T-helper 2 cell treated with Interferon-gamma antibody and Interleukin-4, amounts not matched to agents 100 ng/mL and 5 ng/mL, for 36 hours (primary cell): ENCODE results near the gene ZNF473. TPM values are rescaled to one million over a fixed set of nuclear protein-coding genes. Genes with fewer than 3 reads are reported as not detected.
"Not testable (repeated sequence)": the region's sequence is repeated elsewhere in the genome, so short reads cannot be mapped to it uniquely, and the experiment has no call there.

Source experiments
- intact Hi-C: fragments of 100-400 bp; cut with micrococcal nuclease; formaldehyde crosslinking; loops from one replicate; pipeline ENCODE4 v1.15.1; 2023
- total RNA-seq: library from RNA; stranded (reverse); gene quantifications from 2 replicates; pipeline ENCODE4 v1.2.3, GENCODE V29; 2022

ZNF473 gene
- total RNA-seq, 1 donor from 2014 or later = 11.0 TPM

DNA sequence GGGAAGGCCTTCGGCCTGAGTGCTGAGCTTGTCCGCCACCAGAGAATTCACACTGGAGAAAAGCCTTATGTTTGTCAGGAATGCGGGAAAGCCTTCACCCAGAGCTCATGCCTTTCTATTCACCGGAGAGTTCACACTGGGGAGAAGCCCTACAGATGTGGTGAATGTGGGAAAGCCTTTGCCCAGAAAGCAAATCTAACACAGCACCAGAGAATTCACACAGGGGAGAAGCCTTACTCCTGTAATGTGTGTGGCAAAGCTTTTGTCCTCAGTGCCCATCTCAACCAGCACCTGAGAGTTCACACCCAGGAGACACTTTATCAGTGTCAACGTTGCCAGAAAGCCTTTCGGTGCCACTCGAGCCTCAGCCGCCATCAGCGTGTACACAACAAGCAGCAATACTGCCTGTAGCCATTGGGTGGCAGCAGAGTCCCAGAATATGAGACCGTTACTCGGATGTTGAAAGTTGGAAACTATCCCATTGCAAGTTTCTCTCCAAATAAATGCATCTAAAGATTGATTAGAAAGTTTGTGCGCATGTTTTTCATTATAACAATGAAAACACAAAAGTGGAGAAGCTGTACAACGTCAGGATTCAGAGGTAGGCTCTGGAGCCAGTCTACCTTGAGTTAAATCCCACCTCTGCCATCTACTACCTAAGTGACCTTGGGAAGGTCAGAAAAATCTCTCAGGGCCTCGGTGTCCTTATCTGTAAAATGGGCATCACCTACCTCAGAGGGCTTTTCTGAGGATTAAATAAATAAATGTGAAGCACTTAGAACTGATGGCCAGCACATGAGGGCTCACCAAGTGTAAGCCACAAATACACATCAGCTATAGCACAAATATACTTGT, 21.1 kb downstream of the ZNF473 start:
- intact Hi-C loops = no loop called here

DNA sequence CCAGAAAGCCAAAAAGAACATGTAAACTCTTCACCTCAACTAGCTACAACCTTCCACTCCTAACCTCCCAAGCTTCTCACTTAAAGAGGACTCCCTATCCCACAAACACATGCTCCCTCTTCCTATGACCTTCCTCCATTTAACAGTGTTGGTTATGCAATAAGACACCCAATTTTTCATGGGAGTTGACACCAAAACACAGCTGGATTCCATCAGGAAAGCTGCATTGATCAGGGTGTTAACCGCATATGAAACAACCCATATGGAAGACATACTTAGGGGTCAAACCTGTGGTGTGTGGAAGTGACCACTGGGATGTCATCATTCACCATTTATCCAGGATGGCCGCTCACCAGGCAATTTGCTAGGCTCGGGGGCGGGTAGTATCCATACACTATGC, 21.9 kb downstream of the ZNF473 start:
- intact Hi-C loops = no loop called here

DNA sequence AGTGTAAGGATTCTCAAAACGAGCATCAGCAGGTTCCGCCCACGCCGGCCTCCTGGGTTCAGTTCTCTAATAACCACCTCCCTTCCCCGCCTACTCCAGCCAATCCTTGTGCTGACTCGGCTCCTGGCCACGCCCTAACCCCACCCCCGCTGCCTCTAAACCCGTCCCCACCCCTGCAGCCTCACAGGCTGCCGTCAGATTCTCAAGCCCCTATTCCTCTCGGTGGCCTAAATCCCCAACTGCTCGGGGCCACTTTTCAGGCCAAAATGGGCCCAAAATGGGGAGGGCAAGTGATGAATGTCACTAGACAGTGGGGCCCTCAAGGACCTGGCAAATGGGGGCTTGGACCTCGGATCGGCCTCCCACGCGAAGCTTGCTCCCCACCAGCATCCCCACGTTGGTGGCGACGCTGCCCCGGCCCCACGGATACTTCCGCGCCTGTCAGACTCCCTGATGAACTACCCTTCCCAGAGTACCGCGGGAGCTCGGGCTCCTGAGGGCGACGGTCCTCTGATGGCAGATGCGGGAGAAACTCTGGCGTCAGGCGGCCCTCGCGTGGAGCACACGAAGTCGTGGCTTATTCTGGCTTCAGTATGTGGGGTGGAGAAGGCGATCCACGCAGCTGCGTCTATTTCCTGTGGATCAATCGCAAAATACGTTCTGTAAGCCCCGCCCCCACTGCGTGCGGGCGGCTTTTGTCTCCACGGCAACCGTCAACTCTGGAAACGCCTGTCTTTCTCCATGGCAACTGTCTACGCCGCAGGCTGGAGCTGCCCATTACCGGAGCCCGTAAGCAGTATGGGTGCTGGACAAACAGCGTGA, 24.8 kb downstream of the ZNF473 start:
- intact Hi-C loops = no loop called here

GRCh38 chr19:50051228-50051895, 25.6 kb downstream of the ZNF473 start:
- intact Hi-C loops = not testable (repeated sequence)

DNA sequence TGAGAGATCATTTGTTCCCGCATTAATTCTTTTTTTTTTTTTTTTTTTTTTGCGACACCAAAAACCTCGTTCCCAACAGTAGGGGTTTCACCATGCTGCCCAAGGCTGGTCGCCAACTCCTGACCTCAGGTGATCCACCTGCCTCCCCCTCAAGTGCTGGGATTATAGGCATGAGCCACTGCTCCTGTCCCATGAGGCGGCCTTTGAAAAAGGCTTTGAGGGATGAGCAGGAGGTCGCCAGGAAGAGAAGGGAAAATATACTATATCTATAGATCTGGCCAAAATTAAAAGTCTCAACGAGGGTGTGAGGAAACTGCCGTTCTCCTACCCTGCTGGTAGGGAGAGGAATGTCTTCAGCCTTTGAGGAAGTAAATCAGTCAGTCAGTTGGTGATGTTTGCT, 26.2 kb downstream of the ZNF473 start:
- intact Hi-C loops = no loop called here

DNA sequence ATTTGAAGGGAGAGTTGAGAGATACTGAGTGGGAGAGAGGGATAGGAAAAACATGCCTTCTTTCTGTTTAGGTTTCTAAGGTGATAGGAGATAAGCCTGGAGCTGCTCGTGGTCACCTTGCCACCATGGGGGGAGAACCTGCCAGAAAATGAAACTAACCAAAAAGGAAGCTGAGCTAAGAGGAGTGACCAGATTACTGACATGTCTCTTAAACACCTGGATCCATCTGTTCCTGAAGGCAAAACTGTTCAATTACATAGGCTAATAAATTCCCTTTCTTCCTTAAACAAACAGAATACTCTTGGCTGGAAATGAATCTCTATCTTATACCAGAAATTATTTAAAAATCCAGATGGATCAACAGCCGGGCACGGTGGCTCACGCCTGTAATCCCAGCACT, 27.3 kb downstream of the ZNF473 start:
- intact Hi-C loops = no loop called here

DNA sequence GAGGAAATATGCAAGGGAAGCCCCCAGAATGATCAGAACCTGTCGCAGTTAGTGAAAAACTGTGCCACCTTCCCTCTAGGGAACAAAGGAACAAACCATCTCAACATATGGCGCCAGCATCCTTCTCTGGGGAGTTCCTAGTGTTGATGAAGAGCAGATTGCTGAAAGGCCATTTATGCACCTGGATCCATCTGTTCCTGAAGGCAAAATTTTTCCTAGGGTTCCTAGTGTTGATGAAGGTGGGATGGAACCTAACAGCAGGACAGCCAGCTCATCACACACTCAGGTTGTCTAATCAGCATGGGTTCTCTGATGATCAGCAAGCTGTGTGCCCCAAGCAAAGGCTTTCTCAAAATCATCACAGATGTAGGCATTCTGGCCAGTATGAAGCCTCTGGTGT, 32.6 kb downstream of the ZNF473 start:
- intact Hi-C loops = no loop called here

DNA sequence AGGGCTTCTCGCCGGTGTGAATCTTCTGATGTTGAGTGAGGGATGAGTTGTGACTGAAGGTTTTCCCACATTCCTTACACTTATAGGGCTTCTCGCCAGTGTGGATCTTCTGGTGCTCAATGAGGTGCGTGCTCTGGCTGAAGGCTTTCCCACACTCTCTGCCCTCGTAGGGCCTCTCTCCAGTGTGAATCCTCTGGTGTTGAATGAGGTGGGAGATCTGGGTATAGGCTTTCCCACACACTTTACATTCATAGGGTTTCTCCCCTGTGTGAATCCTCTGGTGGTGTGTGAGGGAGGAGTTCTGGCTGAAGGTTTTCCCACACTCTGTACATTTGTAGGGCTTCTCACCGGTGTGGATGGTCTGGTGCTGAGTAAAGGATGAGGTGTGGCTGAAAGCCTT, 33.2 kb downstream of the ZNF473 start:
- intact Hi-C loops = no loop called here

GRCh38 chr19:50060107-50060506, 34.3 kb downstream of the ZNF473 start:
- intact Hi-C loops = no loop called here

DNA sequence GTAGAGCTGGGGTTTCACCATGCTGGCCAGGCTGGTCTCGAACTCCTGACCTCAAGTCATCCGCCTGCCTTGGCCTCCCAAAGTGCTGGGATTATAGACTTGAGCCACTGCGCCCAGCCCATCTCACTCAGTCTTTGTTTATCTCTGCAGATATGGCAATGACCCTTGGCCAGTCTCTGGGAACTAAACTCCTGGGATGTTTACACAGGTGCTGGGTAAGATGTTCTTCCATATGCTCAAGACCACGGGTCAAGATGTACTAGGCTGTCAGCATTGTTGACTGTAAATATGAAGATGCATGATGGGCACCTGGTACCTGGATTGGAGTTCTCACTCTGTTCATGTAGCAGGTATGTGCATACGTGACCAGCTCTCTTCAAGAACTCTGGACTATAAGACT, 35.8 kb downstream of the ZNF473 start:
- intact Hi-C loops = no loop called here

DNA sequence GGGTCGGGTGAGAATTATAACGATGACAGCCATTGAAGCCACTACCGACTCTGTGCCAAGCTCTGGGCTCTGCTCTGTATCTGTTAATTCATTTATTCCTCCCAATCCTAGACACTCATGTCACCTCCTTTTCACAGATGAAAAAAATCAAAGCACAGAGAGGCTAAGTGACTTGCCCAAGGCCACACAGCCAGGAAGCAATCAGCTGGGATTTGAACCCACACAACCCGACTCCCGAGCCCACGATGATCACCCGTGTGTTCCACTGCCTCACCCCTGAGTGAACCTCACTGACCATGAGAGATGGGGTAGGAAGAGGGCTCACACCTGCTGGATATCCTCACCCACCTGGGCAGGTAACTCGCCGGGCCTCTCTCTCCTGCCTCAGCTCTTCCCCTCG, 40.1 kb downstream of the ZNF473 start:
- intact Hi-C loops = no loop called here

DNA sequence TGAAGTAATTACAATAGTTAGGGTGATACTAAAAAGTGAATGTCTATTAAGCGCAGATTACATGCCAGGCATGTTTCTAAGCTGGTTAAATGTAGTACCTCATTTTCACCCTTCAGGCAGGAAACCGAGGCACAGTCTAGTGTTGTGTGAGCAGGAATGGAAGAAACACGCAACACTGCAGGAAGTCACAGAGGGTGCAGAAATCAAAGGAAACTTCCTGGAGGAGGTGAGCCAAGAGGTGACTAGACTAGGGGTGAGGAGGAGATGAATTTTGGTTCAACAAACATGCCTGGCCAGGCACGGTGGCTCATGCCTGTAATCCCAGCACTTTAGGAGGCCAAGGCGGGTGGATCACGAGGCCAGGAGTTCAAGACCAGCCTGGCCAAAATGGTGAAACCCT, 41.8 kb downstream of the ZNF473 start:
- intact Hi-C loops = no loop called here

DNA sequence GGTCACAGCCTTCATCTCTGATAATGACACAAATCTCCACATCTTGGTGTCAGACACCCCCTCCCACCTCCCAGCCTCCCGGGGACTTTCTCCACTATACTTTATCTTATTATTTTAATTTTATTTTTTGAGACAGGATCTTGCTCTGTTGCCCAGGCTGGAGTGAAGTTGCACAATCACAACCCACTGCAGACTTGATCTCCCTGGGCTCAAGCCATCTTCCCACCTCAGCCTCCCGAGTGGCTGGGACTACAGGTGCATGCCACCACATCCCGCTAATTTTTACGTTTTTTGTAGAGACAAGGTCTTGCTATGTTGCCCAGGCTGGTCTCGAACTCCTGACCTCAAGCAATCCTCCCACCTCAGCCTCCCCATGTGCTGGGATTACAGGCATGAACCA, 42.6 kb downstream of the ZNF473 start:
- intact Hi-C loops = not testable (repeated sequence)

GRCh38 chr19:50075076-50075475, 49.3 kb downstream of the ZNF473 start:
- intact Hi-C loops = not testable (repeated sequence)

DNA sequence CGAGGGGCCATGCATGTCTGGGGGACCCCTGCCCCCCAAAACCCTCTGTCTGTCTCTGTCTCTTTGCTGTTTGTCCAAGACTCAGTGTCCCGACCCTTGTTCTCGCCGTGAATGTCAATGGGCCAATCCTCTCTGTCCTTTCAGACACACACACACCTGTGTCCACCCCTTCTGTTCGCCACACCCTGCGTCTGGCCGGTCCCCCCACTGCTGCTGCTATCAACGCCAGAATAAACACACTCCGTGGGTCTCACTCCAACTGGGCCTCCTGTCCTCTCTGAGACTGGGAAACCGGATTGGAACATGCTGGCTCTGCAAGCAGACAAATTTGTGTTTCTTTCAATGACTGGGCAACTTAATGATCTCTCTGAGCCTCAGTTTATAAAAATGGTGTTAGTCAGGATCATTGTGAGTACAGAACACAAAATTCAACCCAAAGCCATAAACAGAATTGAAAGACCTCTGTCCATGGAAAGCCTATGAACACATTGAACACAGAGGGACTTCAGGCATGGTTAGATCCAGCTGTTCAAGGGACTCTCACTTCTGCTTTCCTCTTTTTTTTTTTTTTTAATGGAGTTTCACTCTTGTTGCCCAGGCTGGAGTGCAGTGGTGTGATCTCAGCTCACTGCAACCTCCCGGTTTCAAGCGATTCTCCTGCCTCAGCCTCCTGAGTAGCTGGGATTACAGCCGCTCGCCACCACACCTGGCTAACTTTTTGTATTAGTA, 50.0 kb downstream of the ZNF473 start:
- intact Hi-C loops = not testable (repeated sequence)

- intact Hi-C loops = not testable (repeated sequence)
These were observed 51.0 kb downstream of the ZNF473 start for GRCh38 chr19:50076581-50077355.

GRCh38 chr19:50079014-50079413, 53.2 kb downstream of the ZNF473 start:
- intact Hi-C loops = not testable (repeated sequence)

- intact Hi-C loops = not testable (repeated sequence)
These were observed 58.6 kb downstream of the ZNF473 start for GRCh38 chr19:50084440-50084839.

GRCh38 chr19:50087153-50087552, 61.3 kb downstream of the ZNF473 start:
- intact Hi-C loops = not testable (repeated sequence)

DNA sequence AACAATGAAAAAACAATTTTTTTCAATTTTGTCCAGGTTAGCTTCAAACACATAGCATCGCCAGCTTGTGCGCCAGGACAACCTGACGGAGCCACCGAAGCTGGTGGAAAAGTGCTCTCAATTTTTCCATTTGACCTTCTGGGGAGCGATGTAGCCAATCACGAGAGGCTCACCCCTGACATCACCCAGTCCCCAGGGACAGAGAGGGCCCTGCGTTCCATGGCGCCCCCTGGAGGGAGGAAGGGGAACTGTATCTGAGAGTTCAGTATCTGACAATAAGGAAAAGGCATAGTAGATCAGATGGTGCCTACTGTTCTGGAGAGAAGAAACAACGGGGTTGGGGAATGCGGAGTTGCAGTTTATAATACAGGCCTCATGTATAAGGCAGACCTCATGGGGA, 64.9 kb downstream of the ZNF473 start:
- intact Hi-C loops = not testable (repeated sequence)
